Heart right ventricle (tissue), 16 donors: ENCODE measurements around the gene MAPK8IP2. TPM values are rescaled to one million over a fixed set of nuclear protein-coding genes. Genes with fewer than 3 reads are reported as not detected.

Source experiments
- ATAC-seq, 8 donors: fragments of 200-7000 bp; cut with Tn5 transposase; one replicate each; pipeline ENCODE4 v1.9.1; 2020; ENCODE audit warnings: mild to moderate bottlenecking in 8 of 8, moderate library complexity in 8 of 8, moderate number of reproducible peaks in 1 of 8
- DNase-seq, 2 donors: peaks; one replicate each; pipeline ENCODE4 v3.0.0-alpha.2; 2020
- H3K27ac ChIP-seq, 10 donors: fragments of 200-600 bp; sonication (generic) in 2 of 10; one replicate each; pipeline versions ENCODE4 v1.5.0 to v1.8.0; 2020 to 2022; ENCODE audit warnings: mild to moderate bottlenecking in 3 of 10
- H3K27me3 ChIP-seq, 7 donors: fragments of 200-600 bp; one replicate each; pipeline ENCODE4 v1.8.0; 2021 to 2022; ENCODE audit warnings: mild to moderate bottlenecking in 2 of 7
- H3K36me3 ChIP-seq, 9 donors: fragments of 200-600 bp; sonication (generic) in 1 of 9; one replicate each; pipeline versions ENCODE4 v1.5.0 to v1.8.0; 2020 to 2022; ENCODE audit warnings: mild to moderate bottlenecking in 2 of 9
- H3K4me1 ChIP-seq, 9 donors: fragments of 200-600 bp; sonication (generic) in 1 of 9; one replicate each; pipeline versions ENCODE4 v1.5.0 to v1.8.0; 2020 to 2022; ENCODE audit warnings: mild to moderate bottlenecking in 4 of 9
- H3K4me3 ChIP-seq, 10 donors: fragments of 200-600 bp; sonication (generic) in 2 of 10; one replicate each; pipeline versions ENCODE4 v1.5.0 to v1.8.0; 2020 to 2022; ENCODE audit warnings: mild to moderate bottlenecking in 7 of 10, moderate library complexity in 2 of 10
- H3K9me3 ChIP-seq, 11 donors: fragments of 200-600 bp in 10 of 11; sonication (generic) in 2 of 11; one replicate each; pipeline versions ENCODE4 v1.5.0 to v1.8.0; 2013 to 2022; ENCODE audit warnings: mild to moderate bottlenecking in 2 of 11, control low read depth in 1 of 11, moderate library complexity in 1 of 11
- WGBS, 2 donors: extraction: QIAGEN DNeasy Blood & Tissue Kit; methylation state at CpG; one replicate each; pipeline ENCODE4 v1.1.7; 2013; ENCODE audit warnings: inconsistent platforms in 1 of 2; 5-methylcytosine and 5-hydroxymethylcytosine counted together
- intact Hi-C, 10 donors: fragments of 100-400 bp; cut with DNase I; formaldehyde crosslinking; loops; one replicate each; pipeline versions ENCODE4 v1.11.1 to v1.14.2; 2022
- long read RNA-seq, 3 donors: library from polyadenylated mRNA; unstranded; transcript quantifications; one replicate each; pipeline ENCODE4 v2.0.0, GENCODE V29; 2020 to 2021
- polyA plus RNA-seq, 2 donors: library from polyadenylated mRNA; stranded (reverse); fragments of 200-250 nt; gene quantifications; one replicate each; pipeline ENCODE4 v1.2.3, GENCODE V29; 2013
- total RNA-seq, 10 donors: library from RNA; stranded (reverse); fragmentation: NEBNext Ultra II Directional in 3 of 10; extraction: Animal tissue kit (Norgen Biotek cat#: 25700) in 3 of 10; gene quantifications; one replicate each; pipeline versions ENCODE4 v1.2.1 to v1.2.4, GENCODE V29; 2021 to 2023
- TF ChIP-seq, protein P1 (sequence below), 9 donors: fragments of 200-600 bp; sonication (generic) in 2 of 9; IDR thresholded peaks; one replicate each; pipeline versions ENCODE4 v1.5.0 to v1.8.0; 2021 to 2022; ENCODE audit warnings: antibody characterized with exemption in 9 of 9, mild to moderate bottlenecking in 5 of 9, moderate library complexity in 1 of 9
- donor health status: Arrhythmogenic right ventricular cardiomyopathy.
- donor health status: ischemic (EF 13 %, LVEDD 7.1; RV severe dilation, severe dysfunction).
- donor health status: healthy with polysubstance abuse.
- donor health status: DM: no; HTN: yes; CAD: no.
- donor health status: DM: no; HTN: no; CAD: no.
- donor health status: ischemic (EF 25% LVEDD 6.9; RV normal size, moderate dysfunction).
- donor health status: ischemic (EF 25% LVEDD 5.7; RV mildly dilated, moderate dysfunction).
- donor health status: healthy.
- donor health status: DM: yes; HTN: yes; CAD: no.
- donor health status: Ischemic cardiomyopathy.
- donor health status: ischemic (EF 35%, LVEDD 5.7; RV mildly dilated, moderate dysfunction).
- donor health status: nonischemic (EF 11% LVEDD 7.7; RV severe dilation, severe dysfunction).
- donor health status: DM: yes; HTN: yes; CAD: no.
- donor health status: PGD.
- donor health status: ischemic (EF 29% LVEDD 5.4; RV normal size, mild dysfunction).
- donor health status: nonischemic (EF 23%, LVEDD 6.1; RV moderate dilation, normal function).

MAPK8IP2 gene
- total RNA-seq = under 1 TPM; 0.08 to 0.52 (median 0.27) TPM
- under 1 TPM; 0.22 to 0.49 TPM for polyA plus RNA-seq
- long read RNA-seq, donor 1, partial matches to known transcripts = 1 of 2 reads
- long read RNA-seq, donor 1, other reads (novel, unspliced or antisense) = 0 of 2 reads
- long read RNA-seq, donor 2 = 0 reads
- long read RNA-seq, donor 3 = 0 reads

DNA sequence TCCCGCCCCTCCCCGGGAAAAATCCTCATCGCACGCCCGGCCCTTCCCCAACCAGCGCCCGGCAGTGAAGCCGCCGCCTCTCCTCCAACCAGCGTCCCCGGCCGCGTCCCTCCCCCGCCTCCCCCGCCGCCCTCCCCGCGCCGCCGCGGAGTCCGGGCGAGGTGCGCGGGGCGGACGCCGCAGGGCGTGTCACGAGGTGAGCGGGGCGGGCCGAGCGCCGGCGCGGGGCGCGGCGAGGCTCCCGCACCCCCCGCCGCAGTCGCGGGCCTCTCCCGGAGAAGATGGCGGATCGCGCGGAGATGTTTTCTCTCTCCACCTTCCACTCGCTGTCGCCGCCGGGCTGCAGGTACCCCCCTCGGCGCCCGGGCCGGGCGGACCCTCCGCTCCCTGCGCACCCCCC, at the start of gene MAPK8IP2:
Gene MAPK8IP2, plus strand, starts transcription at position 256 of the 400 bp plus-strand sequence. Its CDS starts 26 bp downstream, at position 282.
- ATAC-seq (peak in 1 of 8 donors; percentile 30), DNase-seq (no peak)
- no peak within 1 kb of the TSS for H3K27ac ChIP-seq
- peaks cover 0 to 3% (median 0%) of the 10 kb centered on the region in 9 donors for H3K36me3 ChIP-seq
- peaks cover 0 to 14% (median 5%) of the 10 kb centered on the region in 9 donors for H3K4me1 ChIP-seq
- intact Hi-C loops = no loop called here
- WGBS, 2 donors = 1 to 3% methylated on average over 6 to 57 of the region's 61 CpGs
- no peaks in the 10 kb centered on the region for H3K9me3 ChIP-seq
- H3K4me3 ChIP-seq = peak within 1 kb of the TSS in 9 of 10 donors; percentile 28 to 53 (median 40)
- TF ChIP-seq, protein P1, sequence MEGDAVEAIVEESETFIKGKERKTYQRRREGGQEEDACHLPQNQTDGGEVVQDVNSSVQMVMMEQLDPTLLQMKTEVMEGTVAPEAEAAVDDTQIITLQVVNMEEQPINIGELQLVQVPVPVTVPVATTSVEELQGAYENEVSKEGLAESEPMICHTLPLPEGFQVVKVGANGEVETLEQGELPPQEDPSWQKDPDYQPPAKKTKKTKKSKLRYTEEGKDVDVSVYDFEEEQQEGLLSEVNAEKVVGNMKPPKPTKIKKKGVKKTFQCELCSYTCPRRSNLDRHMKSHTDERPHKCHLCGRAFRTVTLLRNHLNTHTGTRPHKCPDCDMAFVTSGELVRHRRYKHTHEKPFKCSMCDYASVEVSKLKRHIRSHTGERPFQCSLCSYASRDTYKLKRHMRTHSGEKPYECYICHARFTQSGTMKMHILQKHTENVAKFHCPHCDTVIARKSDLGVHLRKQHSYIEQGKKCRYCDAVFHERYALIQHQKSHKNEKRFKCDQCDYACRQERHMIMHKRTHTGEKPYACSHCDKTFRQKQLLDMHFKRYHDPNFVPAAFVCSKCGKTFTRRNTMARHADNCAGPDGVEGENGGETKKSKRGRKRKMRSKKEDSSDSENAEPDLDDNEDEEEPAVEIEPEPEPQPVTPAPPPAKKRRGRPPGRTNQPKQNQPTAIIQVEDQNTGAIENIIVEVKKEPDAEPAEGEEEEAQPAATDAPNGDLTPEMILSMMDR (IDR thresholded peaks at IDR 0.05) = no peak
- peaks cover 5 to 77% (median 61%) of the 10 kb centered on the region in 7 donors for H3K27me3 ChIP-seq

DNA sequence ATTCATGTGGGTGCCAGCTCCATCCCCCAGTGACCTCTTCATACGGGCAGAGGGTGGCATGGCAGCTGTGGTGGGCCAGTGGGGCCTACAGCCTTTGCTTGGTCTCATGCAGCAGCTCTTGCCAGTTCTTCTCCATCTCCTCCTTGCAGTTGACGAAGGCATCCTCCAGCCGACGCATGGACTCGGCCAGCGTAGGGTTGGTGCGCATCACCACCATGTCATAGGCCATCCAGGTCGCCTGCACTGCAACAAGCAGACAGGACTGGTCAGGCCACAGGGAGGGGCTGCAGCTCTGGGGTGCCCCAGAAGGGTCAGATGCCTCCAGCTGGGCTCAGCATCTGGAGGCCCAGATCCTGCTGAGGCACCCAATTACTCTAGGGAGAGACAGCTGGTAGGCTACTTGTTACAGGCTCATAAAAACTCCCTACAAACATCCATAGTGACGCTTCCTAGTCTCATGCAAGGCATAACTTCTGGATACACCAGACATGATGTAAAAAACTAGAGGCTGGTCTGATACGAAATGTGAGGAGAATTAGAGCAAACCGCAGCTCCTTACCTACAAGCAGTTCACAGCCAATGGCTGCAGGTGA, 49.3 kb upstream of the MAPK8IP2 start:
- Histone ChIP-seq H3K27ac (no peak overlapping the region), H3K4me3 (no peak overlapping the region), H3K9me3 (no peaks in the 10 kb centered on the region), H3K4me1 (peaks cover 0 to 22% (median 12%) of the 10 kb centered on the region in 9 donors), H3K36me3 (no peaks in the 10 kb centered on the region), H3K27me3 (peaks cover 0 to 53% (median 44%) of the 10 kb centered on the region in 7 donors)
- DNase-seq (no peak), ATAC-seq (no peak)
- WGBS, 2 donors = 88 to 97% methylated on average over 11 of the region's 11 CpGs
- intact Hi-C loops = no loop called here
- TF ChIP-seq, protein P1 (IDR thresholded peaks at IDR 0.05) = no peak

DNA sequence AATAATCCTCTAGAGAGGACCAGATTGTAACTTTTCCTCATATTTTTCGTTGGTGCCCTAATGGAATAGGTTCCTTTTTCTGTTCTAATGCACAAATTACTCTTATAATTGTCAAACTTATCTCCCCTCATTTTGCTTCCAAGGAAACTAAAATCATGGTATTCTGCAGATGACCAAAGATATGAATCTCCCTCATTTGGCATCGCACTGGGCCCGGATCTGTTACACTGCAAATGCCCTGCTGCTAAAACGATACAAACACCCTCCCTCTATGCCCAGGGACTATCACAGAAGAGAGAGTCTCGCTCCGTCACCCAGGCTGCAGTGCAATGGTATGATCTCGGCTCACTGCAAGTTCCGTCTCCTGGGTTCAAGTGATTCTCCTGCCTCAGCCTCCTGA, 47.3 kb upstream of the MAPK8IP2 start:
- ATAC-seq = no peak
- H3K27me3 ChIP-seq = peaks cover 0 to 36% (median 27%) of the 10 kb centered on the region in 7 donors
- no peak overlapping the region for H3K27ac ChIP-seq
- 84 to 90% methylated on average over 8 of the region's 8 CpGs for WGBS, 2 donors
- H3K36me3 ChIP-seq = no peaks in the 10 kb centered on the region
- intact Hi-C loops = no loop called here
- TF ChIP-seq, protein P1 (IDR thresholded peaks at IDR 0.05) = no peak
- H3K4me1 ChIP-seq = peaks cover 0 to 14% (median 9%) of the 10 kb centered on the region in 9 donors
- no peaks in the 10 kb centered on the region for H3K9me3 ChIP-seq
- H3K4me3 ChIP-seq = no peak overlapping the region
- DNase-seq = no peak

DNA sequence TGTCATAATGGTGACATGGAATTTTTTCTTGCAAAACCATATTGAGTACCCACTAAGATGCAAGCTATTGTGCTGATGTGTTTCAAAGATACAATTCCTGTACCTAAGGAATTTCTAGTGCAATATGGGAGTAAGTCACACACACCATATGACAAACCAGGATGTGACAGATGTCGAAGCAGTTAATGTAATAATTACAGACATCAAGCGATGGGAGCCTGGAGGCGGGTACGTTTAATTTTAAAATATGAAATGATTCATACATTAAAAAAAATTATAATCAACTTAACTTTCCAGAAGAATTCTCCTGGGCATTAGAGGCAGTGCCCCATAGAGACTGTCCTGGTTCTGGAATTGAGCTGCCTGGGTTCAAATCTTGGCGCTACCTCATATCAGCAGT, 43.9 kb upstream of the MAPK8IP2 start:
- TF ChIP-seq, protein P1 (IDR thresholded peaks at IDR 0.05) = no peak
- H3K4me1 ChIP-seq = no peaks in the 10 kb centered on the region
- DNase-seq (no peak), ATAC-seq (no peak)
- peaks cover 0 to 5% (median 0%) of the 10 kb centered on the region in 7 donors for H3K27me3 ChIP-seq
- no peak overlapping the region for H3K27ac ChIP-seq
- intact Hi-C loops = no loop called here
- H3K9me3 ChIP-seq = no peaks in the 10 kb centered on the region
- 75 to 81% methylated on average over 5 of the region's 5 CpGs for WGBS, 2 donors
- no peaks in the 10 kb centered on the region for H3K36me3 ChIP-seq
- H3K4me3 ChIP-seq = no peak overlapping the region
